Keratinocyte (primary cell): ENCODE measurements around the gene KIAA0825. TPM values are rescaled to one million over a fixed set of nuclear protein-coding genes. Genes with fewer than 3 reads are reported as not detected.

Source experiments
- DNase-seq: peaks from one replicate; pipeline ENCODE4 v3.0.0-alpha.2; 2011; ENCODE audit warnings: low read depth, missing footprints, low spot score
- FAIRE-seq: peaks from 2 replicates; lab custom pipeline; 2011; peaks lifted over from hg19 to GRCh38; lab: Jason Lieb, UNC
- H2AFZ ChIP-seq: 2 replicates; pipeline ENCODE4 v1.6.0; 2012; ENCODE audit warnings: low read length, control low read depth, inconsistent platforms; ENCODE audit not compliant: control insufficient read depth
- H3K27ac ChIP-seq: 2 replicates; pipeline ENCODE4 v1.5.1; 2011; ENCODE audit warnings: low read length; ENCODE audit not compliant: control insufficient read depth, insufficient read depth
- H3K27me3 ChIP-seq: 3 replicates; pipeline ENCODE4 v1.6.0; 2011; ENCODE audit warnings: low read length; ENCODE audit not compliant: control insufficient read depth, insufficient read depth; ENCODE audit errors: extremely low read depth
- H3K36me3 ChIP-seq, 2 experiments: 2 replicates in 1 of 2; 3 replicates in 1 of 2; pipeline ENCODE4 v1.5.1; 2011; ENCODE audit warnings: low read length in 2 of 2, mild to moderate bottlenecking in 1 of 2; ENCODE audit not compliant: control insufficient read depth in 2 of 2, insufficient read depth in 2 of 2; ENCODE audit errors: extremely low read depth in 1 of 2
- H3K4me1 ChIP-seq: 3 replicates; pipeline ENCODE4 v1.5.1; 2011; ENCODE audit warnings: low read length; ENCODE audit not compliant: control insufficient read depth, insufficient read depth; ENCODE audit errors: extremely low read depth
- H3K4me2 ChIP-seq: 3 replicates; pipeline ENCODE4 v1.6.0; 2011; ENCODE audit warnings: low read depth, low read length; ENCODE audit not compliant: control insufficient read depth, insufficient read depth; ENCODE audit errors: extremely low read depth
- H3K4me3 ChIP-seq, 3 experiments: fragments of 200-600 bp in 1 of 3; sonication (generic) in 1 of 3; 2 replicates in 2 of 3; 3 replicates in 1 of 3; pipeline ENCODE4 v1.5.1; 2011 to 2016; ENCODE audit warnings: low read length in 3 of 3, mild to moderate bottlenecking in 3 of 3, control low read depth in 2 of 3, inconsistent platforms in 1 of 3, low read depth in 1 of 3, mixed read lengths in 1 of 3, mixed run types in 1 of 3, moderate library complexity in 1 of 3; ENCODE audit not compliant: control insufficient read depth in 2 of 3, insufficient read depth in 2 of 3; ENCODE audit errors: extremely low read depth in 1 of 3
- H3K79me2 ChIP-seq: 2 replicates; pipeline ENCODE4 v1.6.0; 2012; ENCODE audit warnings: low read length; ENCODE audit not compliant: control insufficient read depth, insufficient read depth
- H3K9ac ChIP-seq: 3 replicates; pipeline ENCODE4 v1.6.0; 2011; ENCODE audit warnings: low read length; ENCODE audit not compliant: control insufficient read depth, insufficient read depth; ENCODE audit errors: extremely low read depth
- H3K9me1 ChIP-seq: 3 replicates; pipeline ENCODE4 v1.6.0; 2011; ENCODE audit warnings: low read length; ENCODE audit not compliant: control insufficient read depth, insufficient read depth; ENCODE audit errors: extremely low read depth
- H3K9me3 ChIP-seq: 2 replicates; pipeline ENCODE4 v1.5.1; 2012; ENCODE audit warnings: low read depth, low read length; ENCODE audit not compliant: control insufficient read depth
- H4K20me1 ChIP-seq: 3 replicates; pipeline ENCODE4 v1.6.0; 2011; ENCODE audit warnings: low read length; ENCODE audit not compliant: control insufficient read depth, insufficient read depth; ENCODE audit errors: extremely low read depth
- EZH2 ChIP-seq: IDR thresholded peaks from one replicate; pipeline ENCODE4 v1.6.1; 2012; ENCODE audit warnings: inconsistent platforms, mild to moderate bottlenecking, low read length, moderate library complexity
- dilution Hi-C: fragments of 300-500 bp; cut with MboI; formaldehyde crosslinking; loops from one replicate; pipeline ENCODE4 v1.7.0; 2020; ENCODE audit warnings: low sequenced_read_pairs; ENCODE audit not compliant: extremely low pct_ligation_motif_present
- polyA plus RNA-seq, 5 experiments: library from polyadenylated mRNA; depleted of rRNA in 3 of 5; stranded (reverse) in 3 of 5; stranded (forward) in 1 of 5; unstranded in 1 of 5; fragments of >200 nt; gene quantifications; 1 replicate in 1 of 5; 2 replicates in 3 of 5; 3 replicates in 1 of 5; pipeline versions ENCODE4 v1.2.1 to v1.2.3, GENCODE V29; 2011 to 2012; ENCODE audit warnings: missing spikeins in 2 of 5, low read depth in 1 of 5, low replicate concordance in 1 of 5
- TF ChIP-seq, protein P1 (sequence below), 3 experiments: IDR thresholded peaks in 1 of 3; conservative IDR thresholded peaks in 1 of 3; optimal IDR thresholded peaks in 1 of 3; 2 replicates in 2 of 3; 3 replicates in 1 of 3; pipeline versions ENCODE3 to v1.5.1; 2011; ENCODE audit warnings: low read length in 3 of 3, mild to moderate bottlenecking in 3 of 3, moderate library complexity in 2 of 3, control low read depth in 1 of 3, inconsistent platforms in 1 of 3; ENCODE audit not compliant: insufficient read depth in 2 of 3; ENCODE audit errors: extremely low read depth in 1 of 3

KIAA0825 gene
- polyA plus RNA-seq, 1 donor (not counting 4 experiments of a cell fraction or from before 2014, with no cell fraction given), result 1.2 TPM

- Histone ChIP-seq H3K79me2 (no peaks in the 10 kb centered on the region), H3K9me1 (no peaks in the 10 kb centered on the region), H3K9me3 (no peaks in the 10 kb centered on the region), H2AFZ (no peak overlapping the region), H3K27me3 (no peaks in the 10 kb centered on the region), H4K20me1 (no peaks in the 10 kb centered on the region), H3K4me2 (no peak overlapping the region), H3K4me1 (no peaks in the 10 kb centered on the region), H3K4me3 (no peak overlapping the region), H3K36me3 (no peaks in the 10 kb centered on the region), H3K9ac (no peak overlapping the region), H3K27ac (no peak overlapping the region)
- dilution Hi-C loops, result no loop called here
- TF ChIP-seq, protein P1, sequence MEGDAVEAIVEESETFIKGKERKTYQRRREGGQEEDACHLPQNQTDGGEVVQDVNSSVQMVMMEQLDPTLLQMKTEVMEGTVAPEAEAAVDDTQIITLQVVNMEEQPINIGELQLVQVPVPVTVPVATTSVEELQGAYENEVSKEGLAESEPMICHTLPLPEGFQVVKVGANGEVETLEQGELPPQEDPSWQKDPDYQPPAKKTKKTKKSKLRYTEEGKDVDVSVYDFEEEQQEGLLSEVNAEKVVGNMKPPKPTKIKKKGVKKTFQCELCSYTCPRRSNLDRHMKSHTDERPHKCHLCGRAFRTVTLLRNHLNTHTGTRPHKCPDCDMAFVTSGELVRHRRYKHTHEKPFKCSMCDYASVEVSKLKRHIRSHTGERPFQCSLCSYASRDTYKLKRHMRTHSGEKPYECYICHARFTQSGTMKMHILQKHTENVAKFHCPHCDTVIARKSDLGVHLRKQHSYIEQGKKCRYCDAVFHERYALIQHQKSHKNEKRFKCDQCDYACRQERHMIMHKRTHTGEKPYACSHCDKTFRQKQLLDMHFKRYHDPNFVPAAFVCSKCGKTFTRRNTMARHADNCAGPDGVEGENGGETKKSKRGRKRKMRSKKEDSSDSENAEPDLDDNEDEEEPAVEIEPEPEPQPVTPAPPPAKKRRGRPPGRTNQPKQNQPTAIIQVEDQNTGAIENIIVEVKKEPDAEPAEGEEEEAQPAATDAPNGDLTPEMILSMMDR (optimal IDR thresholded peaks at IDR 0.05 in 1 of 3, IDR thresholded peaks at IDR 0.05 in 1 of 3, conservative IDR thresholded peaks at IDR 0.05 in 1 of 3; ENCODE audit: extremely low read depth in 1 of 3, insufficient read depth in 2 of 3, low read length in 3 of 3), result no peak
- TF ChIP-seq EZH2, result no peak
- no peak for FAIRE-seq
- no peak for DNase-seq
These were observed 100.6 kb downstream of the KIAA0825 start for GRCh38 chr5:94517490-94518488.

- DNase-seq (no peak), FAIRE-seq (no peak)
- TF ChIP-seq, protein P1 (optimal IDR thresholded peaks at IDR 0.05 in 1 of 3, IDR thresholded peaks at IDR 0.05 in 1 of 3, conservative IDR thresholded peaks at IDR 0.05 in 1 of 3; ENCODE audit: extremely low read depth in 1 of 3, insufficient read depth in 2 of 3, low read length in 3 of 3), result no peak
- TF ChIP-seq EZH2, result no peak
- Histone ChIP-seq H3K36me3 (no peaks in the 10 kb centered on the region), H3K27ac (no peak overlapping the region), H3K4me1 (no peaks in the 10 kb centered on the region), H4K20me1 (no peaks in the 10 kb centered on the region), H3K27me3 (no peaks in the 10 kb centered on the region), H3K4me2 (no peak overlapping the region), H3K79me2 (no peaks in the 10 kb centered on the region), H3K4me3 (no peak overlapping the region), H3K9me1 (no peaks in the 10 kb centered on the region), H2AFZ (no peak overlapping the region), H3K9me3 (no peaks in the 10 kb centered on the region), H3K9ac (no peak overlapping the region)
- dilution Hi-C loops, result no loop called here
These were observed 102.3 kb downstream of the KIAA0825 start for GRCh38 chr5:94516148-94516547.
